Astrocyte of the spinal cord (primary cell): ENCODE measurements around the gene SNTG2.
"Not testable (repeated sequence)": the region's sequence is repeated elsewhere in the genome, so short reads cannot be mapped to it uniquely, and the experiment has no call there.

Experiments
- DNase-seq: peaks from one replicate; pipeline ENCODE4 v3.0.0; 2011; ENCODE audit warnings: low read depth, low spot score
- H3K4me3 ChIP-seq: 2 replicates; pipeline ENCODE4 v1.5.1; 2011; ENCODE audit warnings: low read depth, mild to moderate bottlenecking, low read length, moderate library complexity
- in situ Hi-C: cut with HindIII; loops from 2 replicates; pipeline ENCODE4 v1.10.0; 2017; ENCODE audit warnings: low sequenced_read_pairs
- TF ChIP-seq, protein P1 (sequence below): IDR thresholded peaks from 2 replicates; pipeline ENCODE4 v1.5.1; 2012; ENCODE audit warnings: low read depth, mild to moderate bottlenecking, low read length, inconsistent platforms

Gene SNTG2

DNA sequence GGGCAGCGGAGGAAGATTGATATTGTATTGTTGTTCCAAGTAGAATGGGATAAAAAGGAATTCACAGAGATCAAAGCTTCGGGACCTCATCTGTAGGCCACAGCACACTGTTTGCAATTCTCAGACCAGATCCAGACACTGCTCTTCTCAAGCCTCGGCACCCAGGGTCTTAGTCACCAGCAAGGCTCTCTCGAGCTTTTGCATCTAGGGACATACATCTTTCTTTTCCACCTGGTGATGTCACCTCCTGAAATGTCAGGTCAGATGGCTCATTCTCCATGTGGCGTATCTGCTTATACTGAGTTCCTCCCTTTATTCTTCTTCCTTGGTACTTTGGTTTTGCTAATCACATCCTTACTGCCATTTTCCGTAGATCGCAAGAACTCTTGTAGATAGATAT, 42.9 kb upstream of the SNTG2 start:
- DNase-seq: no peak
- in situ Hi-C loops: no loop called here
- H3K4me3 ChIP-seq: no peak overlapping the region
- TF ChIP-seq, protein P1, sequence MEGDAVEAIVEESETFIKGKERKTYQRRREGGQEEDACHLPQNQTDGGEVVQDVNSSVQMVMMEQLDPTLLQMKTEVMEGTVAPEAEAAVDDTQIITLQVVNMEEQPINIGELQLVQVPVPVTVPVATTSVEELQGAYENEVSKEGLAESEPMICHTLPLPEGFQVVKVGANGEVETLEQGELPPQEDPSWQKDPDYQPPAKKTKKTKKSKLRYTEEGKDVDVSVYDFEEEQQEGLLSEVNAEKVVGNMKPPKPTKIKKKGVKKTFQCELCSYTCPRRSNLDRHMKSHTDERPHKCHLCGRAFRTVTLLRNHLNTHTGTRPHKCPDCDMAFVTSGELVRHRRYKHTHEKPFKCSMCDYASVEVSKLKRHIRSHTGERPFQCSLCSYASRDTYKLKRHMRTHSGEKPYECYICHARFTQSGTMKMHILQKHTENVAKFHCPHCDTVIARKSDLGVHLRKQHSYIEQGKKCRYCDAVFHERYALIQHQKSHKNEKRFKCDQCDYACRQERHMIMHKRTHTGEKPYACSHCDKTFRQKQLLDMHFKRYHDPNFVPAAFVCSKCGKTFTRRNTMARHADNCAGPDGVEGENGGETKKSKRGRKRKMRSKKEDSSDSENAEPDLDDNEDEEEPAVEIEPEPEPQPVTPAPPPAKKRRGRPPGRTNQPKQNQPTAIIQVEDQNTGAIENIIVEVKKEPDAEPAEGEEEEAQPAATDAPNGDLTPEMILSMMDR: no peak

DNA sequence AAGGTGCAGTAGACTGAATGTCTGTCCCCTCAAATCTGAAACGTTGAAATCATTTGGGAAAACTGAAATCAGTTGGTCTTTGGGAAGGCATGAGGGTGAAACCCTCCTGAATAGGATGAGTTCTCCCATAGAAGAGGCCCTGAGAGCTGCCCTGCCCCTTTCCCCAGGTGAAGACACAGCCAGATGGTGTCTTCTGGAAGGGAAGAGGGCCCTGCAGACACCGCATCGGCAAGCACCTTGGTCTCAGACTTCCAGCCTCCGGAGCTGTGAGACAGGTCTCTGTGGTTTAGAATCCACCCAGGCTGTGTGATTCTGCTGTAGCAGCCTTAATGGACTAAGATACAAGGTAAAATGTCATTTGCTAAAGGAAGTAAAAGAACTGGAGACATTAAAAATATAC, 42.1 kb upstream of the SNTG2 start:
- in situ Hi-C loops: no loop called here
- H3K4me3 ChIP-seq: no peak overlapping the region
- DNase-seq: no peak
- TF ChIP-seq, protein P1: no peak

DNA sequence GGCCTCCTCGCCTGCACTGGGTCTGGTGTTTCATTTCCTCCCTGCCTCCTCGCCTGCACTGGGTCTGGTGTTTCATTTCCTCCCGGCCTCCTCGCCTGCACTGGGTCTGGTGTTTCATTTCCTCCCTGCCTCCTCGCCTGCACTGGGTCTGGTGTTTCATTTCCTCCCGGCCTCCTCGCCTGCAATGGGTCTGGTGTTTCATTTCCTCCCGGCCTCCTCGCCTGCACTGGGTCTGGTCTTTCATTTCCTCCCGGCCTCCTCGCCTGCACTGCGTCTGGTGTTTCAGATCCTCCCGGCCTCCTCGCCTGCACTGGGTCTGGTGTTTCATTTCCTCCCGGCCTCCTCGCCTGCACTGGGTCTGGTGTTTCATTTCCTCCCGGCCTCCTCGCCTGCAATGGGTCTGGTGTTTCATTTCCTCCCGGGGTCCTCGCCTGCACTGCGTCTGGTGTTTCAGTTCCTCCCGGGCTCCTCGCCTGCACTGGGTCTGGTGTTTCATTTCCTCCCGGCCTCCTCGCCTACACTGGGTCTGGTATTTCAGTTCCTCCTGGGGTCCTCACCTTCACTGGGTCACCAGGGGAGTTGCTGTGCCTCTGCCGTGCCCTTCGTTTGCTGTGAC, 40.8 kb upstream of the SNTG2 start:
- DNase-seq, in situ Hi-C loops, H3K4me3 ChIP-seq: not testable (repeated sequence)

DNA sequence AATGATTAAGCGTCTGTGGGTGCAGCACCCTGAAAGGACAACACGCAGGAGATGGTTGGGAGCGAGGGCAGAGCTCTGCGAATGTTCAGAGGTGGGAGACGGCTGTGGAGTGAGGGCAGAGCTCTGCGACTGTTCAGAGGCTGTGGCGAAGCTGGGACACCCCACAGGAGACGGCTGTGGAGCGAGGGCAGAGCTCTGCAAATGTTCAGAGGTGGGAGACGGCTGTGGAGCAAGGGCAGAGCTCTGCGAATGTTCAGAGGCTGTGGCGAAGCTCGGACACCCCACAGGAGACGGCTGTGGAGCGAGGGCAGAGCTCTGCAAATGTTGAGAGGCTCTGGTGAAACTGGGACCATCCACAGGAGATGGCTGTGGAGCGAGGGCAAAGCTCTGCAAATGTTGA, 40.0 kb upstream of the SNTG2 start:
- TF ChIP-seq, protein P1: no peak
- no peak overlapping the region for H3K4me3 ChIP-seq
- in situ Hi-C loops: no loop called here
- no peak for DNase-seq

DNA sequence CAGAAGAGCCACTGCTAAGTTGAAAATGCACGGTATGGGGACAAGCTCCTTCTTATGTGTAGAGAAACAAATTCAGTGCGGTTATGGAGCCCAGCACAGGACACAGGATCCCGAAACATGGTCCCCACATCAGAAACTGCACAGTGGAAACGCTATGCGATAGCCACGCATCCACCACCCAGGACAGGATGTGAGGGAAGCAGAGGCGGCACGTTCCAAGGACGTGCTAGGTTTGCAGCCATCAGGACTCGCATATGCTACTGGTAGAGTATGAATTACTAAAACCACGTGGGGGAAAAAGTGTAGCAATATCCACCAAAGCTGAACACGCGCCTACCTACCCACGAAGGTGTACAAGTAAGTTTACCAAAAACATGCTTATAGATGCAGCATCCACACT, 34.7 kb upstream of the SNTG2 start:
- DNase-seq: no peak
- TF ChIP-seq, protein P1: no peak
- H3K4me3 ChIP-seq: no peak overlapping the region
- in situ Hi-C loops: no loop called here

DNA sequence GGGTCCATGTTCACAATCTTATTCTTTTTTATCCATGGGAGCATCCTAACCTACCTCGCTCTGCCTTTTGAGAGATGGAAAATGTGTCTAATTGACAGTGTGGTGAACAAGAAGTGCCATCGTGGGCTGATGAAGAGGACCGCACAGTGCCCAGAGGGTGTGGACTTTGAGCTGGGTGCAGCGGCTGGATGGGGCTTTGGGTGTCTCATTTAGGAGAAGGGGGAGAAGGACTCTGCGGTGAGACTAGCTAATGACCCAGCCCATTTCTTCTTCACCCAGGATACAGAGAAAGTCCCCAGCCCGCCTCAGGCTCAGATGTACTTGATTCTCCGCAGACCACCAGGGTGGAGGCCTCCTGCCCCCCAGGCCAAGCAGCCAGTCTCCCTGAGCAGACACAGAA, 33.7 kb upstream of the SNTG2 start:
- in situ Hi-C loops: no loop called here
- TF ChIP-seq, protein P1: no peak
- DNase-seq: no peak
- H3K4me3 ChIP-seq: no peak overlapping the region

DNA sequence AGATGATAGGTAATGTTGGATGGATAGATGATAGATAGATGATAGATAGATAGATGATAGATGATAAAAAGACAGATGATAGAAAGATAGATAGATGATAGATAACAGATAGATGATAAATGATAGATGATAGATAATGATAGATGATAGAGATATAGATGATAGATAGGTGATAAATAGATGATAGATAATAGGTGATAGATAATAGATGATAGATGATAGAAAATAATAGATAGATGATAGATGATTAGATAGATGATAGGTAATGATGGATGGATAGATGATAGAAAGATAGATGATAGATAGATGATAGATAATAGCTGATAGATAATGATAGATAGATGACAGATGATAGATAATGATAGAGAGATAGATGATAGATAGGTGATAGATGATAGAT, 31.0 kb upstream of the SNTG2 start:
- in situ Hi-C loops: no loop called here
- TF ChIP-seq, protein P1: no peak

More for the DNA sequence above, 31.0 kb upstream of the SNTG2 start:
- DNase-seq: no peak
- H3K4me3 ChIP-seq: no peak overlapping the region
